ENCODE data around the gene OR2A12. TPM values are rescaled to one million over a fixed set of nuclear protein-coding genes. Genes with fewer than 3 reads are reported as not detected.
"Not testable (repeated sequence)": the region's sequence is repeated elsewhere in the genome, so short reads cannot be mapped to it uniquely, and the experiment has no call there.

OR2A12 gene
- total RNA-seq, 2 experiments from 2014 or later: not detected

DNA sequence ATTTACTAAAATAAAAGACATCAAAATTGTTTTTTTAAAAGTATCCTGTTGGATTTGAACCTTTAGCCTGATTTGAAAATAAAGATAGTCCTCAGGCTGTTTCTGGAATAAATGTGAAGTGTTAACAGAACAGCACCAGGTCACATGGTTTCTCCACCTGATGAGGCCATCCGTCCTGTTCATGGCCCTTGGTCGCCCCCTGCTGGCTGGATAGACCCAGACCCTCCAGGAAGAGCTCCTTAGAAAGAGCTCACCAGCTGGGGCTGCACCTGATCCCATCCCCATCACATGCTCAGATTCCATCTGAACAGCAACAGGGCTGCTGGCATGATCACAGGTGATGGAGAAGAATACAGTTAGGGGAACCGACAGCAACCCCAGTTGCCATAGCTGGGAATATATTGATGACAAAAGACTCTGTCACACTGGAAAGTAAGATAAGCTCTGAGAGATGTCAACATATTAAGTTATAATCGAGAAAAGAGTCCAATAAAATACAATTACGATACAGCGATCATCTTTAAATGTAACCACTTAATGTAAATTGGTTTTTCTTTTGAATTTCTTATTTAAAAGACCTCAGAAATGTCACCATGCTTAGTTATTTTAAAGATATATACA, 41.7 kb downstream of the OR2A12 start:
- ChIA-PET CTCF (interaction anchor here (0.6 to 2.5 kb wide), 35 partner anchors 9 to 887 kb away, joined by 3 to 24 read pairs (median 4); partner anchors contain the start of gene TCAF1), POLR2A (no interaction called here)
- peak; percentile 92 for DNase-seq
- Mint-ChIP-seq H3K4me3 (no peak overlapping the region), H3K9me3 (ENCODE audit: insufficient read depth) (no peaks in the 10 kb centered on the region), H3K4me1 (ENCODE audit: low read depth) (no peaks in the 10 kb centered on the region), H3K27ac (no peak overlapping the region), H3K27me3 (ENCODE audit: low read depth) (no peaks in the 10 kb centered on the region), H3K36me3 (ENCODE audit: low read depth) (no peaks in the 10 kb centered on the region)
- ATAC-seq: peak; percentile 99

DNA sequence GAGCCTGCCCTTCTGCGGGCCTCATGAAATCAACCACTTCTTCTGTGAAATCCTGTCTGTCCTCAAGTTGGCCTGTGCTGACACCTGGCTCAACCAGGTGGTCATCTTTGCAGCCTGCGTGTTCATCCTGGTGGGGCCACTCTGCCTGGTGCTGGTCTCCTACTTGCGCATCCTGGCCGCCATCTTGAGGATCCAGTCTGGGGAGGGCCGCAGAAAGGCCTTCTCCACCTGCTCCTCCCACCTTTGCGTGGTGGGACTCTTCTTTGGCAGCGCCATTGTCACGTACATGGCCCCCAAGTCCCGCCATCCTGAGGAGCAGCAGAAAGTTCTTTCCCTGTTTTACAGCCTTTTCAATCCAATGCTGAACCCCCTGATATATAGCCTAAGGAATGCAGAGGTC, 43.5 kb downstream of the OR2A12 start:
- H3K9me3 Mint-ChIP-seq (ENCODE audit: insufficient read depth); H3K36me3 Mint-ChIP-seq (ENCODE audit: low read depth); H3K4me1 Mint-ChIP-seq (ENCODE audit: low read depth); POLR2A ChIA-PET; ATAC-seq; H3K27me3 Mint-ChIP-seq (ENCODE audit: low read depth); H3K27ac Mint-ChIP-seq; DNase-seq; H3K4me3 Mint-ChIP-seq: not testable (repeated sequence)
- CTCF ChIA-PET: interaction anchor here (2.5 kb wide), 1 partner anchor 393 kb away, joined by 24 read pairs; no protein-coding TSS in a partner anchor

DNA sequence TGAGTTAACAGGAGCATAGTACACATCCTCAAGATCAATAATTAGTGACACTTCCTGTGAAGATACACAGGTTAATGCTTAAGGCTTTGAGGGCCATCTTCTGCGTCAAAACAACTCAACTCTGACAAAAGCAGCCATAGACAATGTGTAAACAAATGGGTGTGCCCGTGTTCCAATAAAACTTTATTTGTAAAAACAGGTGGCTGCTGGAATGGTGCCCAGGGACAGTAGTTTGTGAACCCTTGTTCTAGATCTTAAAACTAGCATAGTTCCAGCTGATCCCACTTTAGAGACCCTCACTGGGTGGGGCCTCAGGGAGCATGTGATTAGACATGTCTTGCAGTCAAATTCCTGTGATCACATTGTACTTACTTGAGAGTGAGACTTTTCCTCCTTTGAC, 44.7 kb downstream of the OR2A12 start:
- POLR2A ChIA-PET: no interaction called here

DNA sequence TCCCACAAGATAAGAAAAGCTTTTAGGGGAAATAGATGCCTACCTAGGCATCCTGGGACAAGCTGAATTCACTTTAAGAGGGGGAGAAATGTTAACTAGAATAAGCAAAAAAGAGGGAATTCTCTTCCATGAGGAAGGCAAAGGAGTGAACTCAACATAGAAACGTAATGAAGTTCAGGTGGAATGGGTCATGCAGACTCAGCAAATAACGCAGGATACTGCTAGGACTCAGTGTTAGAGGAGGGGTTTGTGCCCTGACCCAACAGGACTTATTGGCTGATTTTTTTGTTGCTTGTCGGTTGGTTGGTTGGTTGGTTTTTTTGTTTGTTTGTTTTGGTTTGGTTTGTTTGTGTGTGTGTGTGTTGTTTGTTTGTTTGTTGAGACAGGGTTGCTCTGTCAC, 46.2 kb downstream of the OR2A12 start:
- CTCF ChIA-PET: no interaction called here
- no peak overlapping the region for H3K4me3 Mint-ChIP-seq
- ATAC-seq: no peak
- no peak overlapping the region for H3K27ac Mint-ChIP-seq
- H3K9me3 Mint-ChIP-seq (ENCODE audit: insufficient read depth): no peaks in the 10 kb centered on the region
- H3K36me3 Mint-ChIP-seq (ENCODE audit: low read depth): no peaks in the 10 kb centered on the region
- no peak for DNase-seq
- no peaks in the 10 kb centered on the region for H3K4me1 Mint-ChIP-seq (ENCODE audit: low read depth)
- no peaks in the 10 kb centered on the region for H3K27me3 Mint-ChIP-seq (ENCODE audit: low read depth)
- POLR2A ChIA-PET: no interaction called here

More for the DNA sequence above, 44.7 kb downstream of the OR2A12 start:
- Mint-ChIP-seq H3K9me3 (ENCODE audit: insufficient read depth) (no peaks in the 10 kb centered on the region), H3K4me1 (ENCODE audit: low read depth) (no peaks in the 10 kb centered on the region), H3K36me3 (ENCODE audit: low read depth) (no peaks in the 10 kb centered on the region), H3K4me3 (no peak overlapping the region), H3K27me3 (ENCODE audit: low read depth) (no peaks in the 10 kb centered on the region), H3K27ac (no peak overlapping the region)
- DNase-seq (no peak), ATAC-seq (no peak)
- CTCF ChIA-PET: no interaction called here

- Mint-ChIP-seq H3K27ac (no peak overlapping the region), H3K4me1 (ENCODE audit: low read depth) (no peaks in the 10 kb centered on the region), H3K36me3 (ENCODE audit: low read depth) (no peaks in the 10 kb centered on the region), H3K27me3 (ENCODE audit: low read depth) (no peaks in the 10 kb centered on the region), H3K4me3 (no peak overlapping the region), H3K9me3 (ENCODE audit: insufficient read depth) (no peaks in the 10 kb centered on the region)
- DNase-seq (no peak), ATAC-seq (no peak)
- ChIA-PET CTCF (no interaction called here), POLR2A (no interaction called here)
These were observed 47.2 kb downstream of the OR2A12 start for GRCh38 chr7:144133307-144133706.

GRCh38 chr7:144134116-144134515, 48.0 kb downstream of the OR2A12 start:
- no peak overlapping the region for H3K4me3 Mint-ChIP-seq
- no peaks in the 10 kb centered on the region for H3K9me3 Mint-ChIP-seq (ENCODE audit: insufficient read depth)
- no peak for DNase-seq
- H3K36me3 Mint-ChIP-seq (ENCODE audit: low read depth): no peaks in the 10 kb centered on the region
- ChIA-PET CTCF (no interaction called here), POLR2A (no interaction called here)
- H3K4me1 Mint-ChIP-seq (ENCODE audit: low read depth): no peaks in the 10 kb centered on the region
- no peak for ATAC-seq
- no peak overlapping the region for H3K27ac Mint-ChIP-seq
- no peaks in the 10 kb centered on the region for H3K27me3 Mint-ChIP-seq (ENCODE audit: low read depth)

DNA sequence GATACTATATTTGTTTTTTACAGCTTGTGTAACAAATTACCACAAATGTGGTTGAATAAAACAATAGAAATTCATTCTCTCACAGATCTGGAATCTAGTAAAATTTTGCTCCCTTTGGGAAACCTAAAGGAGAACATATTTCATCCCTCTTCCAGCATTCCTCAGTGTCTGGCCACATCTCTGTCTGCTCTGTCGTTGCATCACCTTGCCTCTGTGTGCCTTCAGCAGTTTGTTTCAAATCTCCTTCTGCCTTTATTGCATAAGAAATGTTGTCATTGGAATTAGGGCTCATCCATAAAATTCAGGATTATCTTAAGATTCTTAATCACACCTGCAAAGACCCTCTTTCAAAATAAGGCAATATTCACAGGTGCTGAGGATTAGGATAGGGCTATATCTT, 51.4 kb downstream of the OR2A12 start:
- H3K27ac Mint-ChIP-seq: no peak overlapping the region
- no peak for DNase-seq
- no peaks in the 10 kb centered on the region for H3K4me1 Mint-ChIP-seq (ENCODE audit: low read depth)
- POLR2A ChIA-PET: no interaction called here
- CTCF ChIA-PET: interaction anchor here (2.6 kb wide), 1 partner anchor 9 kb away, joined by 8 read pairs; no protein-coding TSS in a partner anchor
- no peaks in the 10 kb centered on the region for H3K9me3 Mint-ChIP-seq (ENCODE audit: insufficient read depth)
- ATAC-seq: no peak
- no peaks in the 10 kb centered on the region for H3K36me3 Mint-ChIP-seq (ENCODE audit: low read depth)
- no peak overlapping the region for H3K4me3 Mint-ChIP-seq
- H3K27me3 Mint-ChIP-seq (ENCODE audit: low read depth): no peaks in the 10 kb centered on the region

GRCh38 chr7:144142187-144142586, 56.1 kb downstream of the OR2A12 start:
- Mint-ChIP-seq H3K36me3 (ENCODE audit: low read depth) (no peaks in the 10 kb centered on the region), H3K27me3 (ENCODE audit: low read depth) (no peaks in the 10 kb centered on the region), H3K9me3 (ENCODE audit: insufficient read depth) (no peaks in the 10 kb centered on the region), H3K4me3 (no peak overlapping the region), H3K27ac (no peak overlapping the region), H3K4me1 (ENCODE audit: low read depth) (no peaks in the 10 kb centered on the region)
- ChIA-PET CTCF (no interaction called here), POLR2A (no interaction called here)
- ATAC-seq (no peak), DNase-seq (no peak)

DNA sequence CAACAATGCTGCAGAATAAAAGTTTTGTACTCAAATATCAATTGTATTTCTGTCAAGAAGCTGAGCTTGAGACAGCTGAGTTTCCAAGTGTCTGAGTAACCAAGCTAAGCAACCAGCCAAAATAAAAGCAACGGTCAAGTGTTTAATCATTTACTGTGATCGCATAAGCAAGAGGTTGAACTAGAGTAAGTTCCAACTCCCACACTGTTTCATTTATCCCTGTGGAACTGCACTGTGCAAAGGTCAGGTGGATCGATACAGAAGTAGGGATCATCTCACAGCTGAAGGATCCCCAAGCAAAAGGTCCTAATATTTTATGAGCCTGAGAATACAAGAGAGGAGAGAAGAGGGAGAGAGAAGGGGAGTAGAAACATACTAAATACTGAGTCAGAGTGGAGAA, 58.3 kb downstream of the OR2A12 start:
- ChIA-PET POLR2A (no interaction called here), CTCF (interaction anchor here (1.5 kb wide), 1 partner anchor 17 kb away, joined by 7 read pairs; no protein-coding TSS in a partner anchor)
- Mint-ChIP-seq H3K9me3 (ENCODE audit: insufficient read depth) (peaks cover 15% of the 10 kb centered on the region), H3K27ac (no peak overlapping the region), H3K4me1 (ENCODE audit: low read depth) (no peaks in the 10 kb centered on the region), H3K4me3 (no peak overlapping the region), H3K27me3 (ENCODE audit: low read depth) (no peaks in the 10 kb centered on the region), H3K36me3 (ENCODE audit: low read depth) (no peaks in the 10 kb centered on the region)
- ATAC-seq: no peak
- DNase-seq: no peak

GRCh38 chr7:144148224-144148827, 62.2 kb downstream of the OR2A12 start:
- peaks cover 2% of the 10 kb centered on the region for H3K27me3 Mint-ChIP-seq (ENCODE audit: low read depth)
- ATAC-seq (no peak), DNase-seq (no peak)
- H3K4me3 Mint-ChIP-seq: no peak overlapping the region
- no peak overlapping the region for H3K27ac Mint-ChIP-seq
- ChIA-PET CTCF (no interaction called here), POLR2A (no interaction called here)
- no peaks in the 10 kb centered on the region for H3K4me1 Mint-ChIP-seq (ENCODE audit: low read depth)
- H3K36me3 Mint-ChIP-seq (ENCODE audit: low read depth): no peaks in the 10 kb centered on the region
- peaks cover 20% of the 10 kb centered on the region for H3K9me3 Mint-ChIP-seq (ENCODE audit: insufficient read depth)

Other genes starting within 250 kb of the OR2A12 start
- gene TCAF1, start 184.1 kb upstream of the OR2A12 start, total RNA-seq: 10 to 100 TPM; 12.6 to 14.1 TPM
- not detected for gene OR2F2, start 151.0 kb upstream of the OR2A12 start, total RNA-seq
- not detected for gene OR2F1, start 131.4 kb upstream of the OR2A12 start, total RNA-seq
- gene OR6B1, start 86.0 kb upstream of the OR2A12 start, total RNA-seq: not detected
- gene OR2A5, start 37.3 kb upstream of the OR2A12 start, total RNA-seq: not detected
- gene OR2A25, start 16.5 kb upstream of the OR2A12 start, total RNA-seq: not detected
- not detected for gene OR2A2, start 23.3 kb downstream of the OR2A12 start, total RNA-seq
- not detected for gene OR2A14, start 36.9 kb downstream of the OR2A12 start, total RNA-seq
- gene CTAGE4, start 97.2 kb downstream of the OR2A12 start, total RNA-seq: under 1 TPM in 1 of 2 experiments, not detected in 1; 0.47 TPM
- 1 to 10 TPM; 2.4 to 2.6 TPM for gene ARHGEF35, start 109.6 kb downstream of the OR2A12 start, total RNA-seq
- gene OR2A42, start 153.3 kb downstream of the OR2A12 start, total RNA-seq: not detected
- gene OR2A7, start 178.5 kb downstream of the OR2A12 start, total RNA-seq: 1 to 10 TPM; 1.5 to 1.6 TPM
- 1 to 10 TPM; 2.2 TPM for gene CTAGE8, start 183.0 kb downstream of the OR2A12 start, total RNA-seq
- not detected for gene OR2A1, start 226.1 kb downstream of the OR2A12 start, total RNA-seq